ENCODE data around the gene FIGN.

Gene FIGN

GRCh38 chr2:163558251-163559021, 177.4 kb downstream of the FIGN start:
- no peaks in the 10 kb centered on the region for H3K4me1 ChIP-seq (ENCODE audit: insufficient read depth, insufficient read length)
- DNase-seq (ENCODE audit: low read depth, low spot score) = no peak
- H3K9ac ChIP-seq (ENCODE audit: insufficient read length, low read depth) = no peak overlapping the region
- H3K9me3 ChIP-seq (ENCODE audit: insufficient read depth, low read length) = no peaks in the 10 kb centered on the region
- H3K36me3 ChIP-seq (ENCODE audit: insufficient read depth, insufficient read length, low read length) = no peaks in the 10 kb centered on the region
- no peak for TF ChIP-seq ZNF274 (IDR thresholded peaks at IDR 0.05; ENCODE audit: low read depth, low read length)
- no peaks in the 10 kb centered on the region for H3K27me3 ChIP-seq (ENCODE audit: insufficient read depth, insufficient read length)
- H3K4me3 ChIP-seq (ENCODE audit: insufficient read length, low read depth) = no peak overlapping the region

GRCh38 chr2:163556511-163556910, 179.3 kb downstream of the FIGN start:
- no peaks in the 10 kb centered on the region for H3K9me3 ChIP-seq (ENCODE audit: insufficient read depth, low read length)
- TF ChIP-seq ZNF274 (IDR thresholded peaks at IDR 0.05; ENCODE audit: low read depth, low read length) = no peak
- no peak for TF ChIP-seq SUZ12 (IDR thresholded peaks at IDR 0.05; ENCODE audit: extremely low read depth, insufficient read depth, insufficient read length)
- no peak for TF ChIP-seq YY1 (IDR thresholded peaks at IDR 0.05; ENCODE audit: insufficient read depth, insufficient read length)
- H3K27me3 ChIP-seq (ENCODE audit: insufficient read depth, insufficient read length) = no peaks in the 10 kb centered on the region
- H3K4me1 ChIP-seq (ENCODE audit: insufficient read depth, insufficient read length) = no peaks in the 10 kb centered on the region
- H3K9ac ChIP-seq (ENCODE audit: insufficient read length, low read depth) = no peak overlapping the region
- no peaks in the 10 kb centered on the region for H3K36me3 ChIP-seq (ENCODE audit: insufficient read depth, insufficient read length, low read length)
- H3K4me3 ChIP-seq (ENCODE audit: insufficient read length, low read depth) = no peak overlapping the region
- no peak for DNase-seq (ENCODE audit: low read depth, low spot score)

- no peak overlapping the region for H3K4me3 ChIP-seq (ENCODE audit: insufficient read length, low read depth)
- H3K27me3 ChIP-seq (ENCODE audit: insufficient read depth, insufficient read length) = no peaks in the 10 kb centered on the region
- DNase-seq (ENCODE audit: low read depth, low spot score) = no peak
- no peaks in the 10 kb centered on the region for H3K4me1 ChIP-seq (ENCODE audit: insufficient read depth, insufficient read length)
- H3K36me3 ChIP-seq (ENCODE audit: insufficient read depth, insufficient read length, low read length) = no peaks in the 10 kb centered on the region
- TF ChIP-seq ZNF274 (IDR thresholded peaks at IDR 0.05; ENCODE audit: low read depth, low read length) (no peak), YY1 (IDR thresholded peaks at IDR 0.05; ENCODE audit: insufficient read depth, insufficient read length) (no peak), SUZ12 (IDR thresholded peaks at IDR 0.05; ENCODE audit: extremely low read depth, insufficient read depth, insufficient read length) (no peak)
- H3K9me3 ChIP-seq (ENCODE audit: insufficient read depth, low read length) = no peaks in the 10 kb centered on the region
- H3K9ac ChIP-seq (ENCODE audit: insufficient read length, low read depth) = no peak overlapping the region
Observed at GRCh38 chr2:163554864-163555263, 180.9 kb downstream of the FIGN start.

- no peaks in the 10 kb centered on the region for H3K27me3 ChIP-seq (ENCODE audit: insufficient read depth, insufficient read length)
- TF ChIP-seq ZNF274 (IDR thresholded peaks at IDR 0.05; ENCODE audit: low read depth, low read length) (no peak), SUZ12 (IDR thresholded peaks at IDR 0.05; ENCODE audit: extremely low read depth, insufficient read depth, insufficient read length) (no peak), YY1 (IDR thresholded peaks at IDR 0.05; ENCODE audit: insufficient read depth, insufficient read length) (no peak)
- DNase-seq (ENCODE audit: low read depth, low spot score) = no peak
- no peaks in the 10 kb centered on the region for H3K9me3 ChIP-seq (ENCODE audit: insufficient read depth, low read length)
- no peaks in the 10 kb centered on the region for H3K36me3 ChIP-seq (ENCODE audit: insufficient read depth, insufficient read length, low read length)
- H3K4me3 ChIP-seq (ENCODE audit: insufficient read length, low read depth) = no peak overlapping the region
- no peak overlapping the region for H3K9ac ChIP-seq (ENCODE audit: insufficient read length, low read depth)
- no peaks in the 10 kb centered on the region for H3K4me1 ChIP-seq (ENCODE audit: insufficient read depth, insufficient read length)
Observed at GRCh38 chr2:163553601-163554000, 182.2 kb downstream of the FIGN start.

GRCh38 chr2:163552758-163553157, 183.1 kb downstream of the FIGN start:
- DNase-seq (ENCODE audit: low read depth, low spot score) = no peak
- Histone ChIP-seq H3K27me3 (ENCODE audit: insufficient read depth, insufficient read length) (no peaks in the 10 kb centered on the region), H3K9me3 (ENCODE audit: insufficient read depth, low read length) (no peaks in the 10 kb centered on the region), H3K9ac (ENCODE audit: insufficient read length, low read depth) (no peak overlapping the region), H3K4me1 (ENCODE audit: insufficient read depth, insufficient read length) (no peaks in the 10 kb centered on the region), H3K4me3 (ENCODE audit: insufficient read length, low read depth) (no peak overlapping the region), H3K36me3 (ENCODE audit: insufficient read depth, insufficient read length, low read length) (no peaks in the 10 kb centered on the region)
- TF ChIP-seq YY1 (IDR thresholded peaks at IDR 0.05; ENCODE audit: insufficient read depth, insufficient read length) (no peak), SUZ12 (IDR thresholded peaks at IDR 0.05; ENCODE audit: extremely low read depth, insufficient read depth, insufficient read length) (no peak), ZNF274 (IDR thresholded peaks at IDR 0.05; ENCODE audit: low read depth, low read length) (no peak)

- Histone ChIP-seq H3K36me3 (ENCODE audit: insufficient read depth, insufficient read length, low read length) (no peaks in the 10 kb centered on the region), H3K4me3 (ENCODE audit: insufficient read length, low read depth) (no peak overlapping the region), H3K27me3 (ENCODE audit: insufficient read depth, insufficient read length) (no peaks in the 10 kb centered on the region), H3K4me1 (ENCODE audit: insufficient read depth, insufficient read length) (no peaks in the 10 kb centered on the region), H3K9ac (ENCODE audit: insufficient read length, low read depth) (no peak overlapping the region), H3K9me3 (ENCODE audit: insufficient read depth, low read length) (no peaks in the 10 kb centered on the region)
- no peak for TF ChIP-seq ZNF274 (IDR thresholded peaks at IDR 0.05; ENCODE audit: low read depth, low read length)
- TF ChIP-seq SUZ12 (IDR thresholded peaks at IDR 0.05; ENCODE audit: extremely low read depth, insufficient read depth, insufficient read length) = no peak
- TF ChIP-seq YY1 (IDR thresholded peaks at IDR 0.05; ENCODE audit: insufficient read depth, insufficient read length) = no peak
- no peak for DNase-seq (ENCODE audit: low read depth, low spot score)
Observed at GRCh38 chr2:163551616-163552373, 184.0 kb downstream of the FIGN start.

GRCh38 chr2:163548970-163549369, 186.8 kb downstream of the FIGN start:
- TF ChIP-seq YY1 (IDR thresholded peaks at IDR 0.05; ENCODE audit: insufficient read depth, insufficient read length) = no peak
- Histone ChIP-seq H3K9me3 (ENCODE audit: insufficient read depth, low read length) (no peaks in the 10 kb centered on the region), H3K4me1 (ENCODE audit: insufficient read depth, insufficient read length) (no peaks in the 10 kb centered on the region), H3K36me3 (ENCODE audit: insufficient read depth, insufficient read length, low read length) (no peaks in the 10 kb centered on the region), H3K4me3 (ENCODE audit: insufficient read length, low read depth) (no peak overlapping the region), H3K9ac (ENCODE audit: insufficient read length, low read depth) (no peak overlapping the region), H3K27me3 (ENCODE audit: insufficient read depth, insufficient read length) (no peaks in the 10 kb centered on the region)
- DNase-seq (ENCODE audit: low read depth, low spot score) = no peak

Data from NT2/D1 (cell line).